ENCODE measurements around the gene PFN1.

The PFN1 gene

DNA sequence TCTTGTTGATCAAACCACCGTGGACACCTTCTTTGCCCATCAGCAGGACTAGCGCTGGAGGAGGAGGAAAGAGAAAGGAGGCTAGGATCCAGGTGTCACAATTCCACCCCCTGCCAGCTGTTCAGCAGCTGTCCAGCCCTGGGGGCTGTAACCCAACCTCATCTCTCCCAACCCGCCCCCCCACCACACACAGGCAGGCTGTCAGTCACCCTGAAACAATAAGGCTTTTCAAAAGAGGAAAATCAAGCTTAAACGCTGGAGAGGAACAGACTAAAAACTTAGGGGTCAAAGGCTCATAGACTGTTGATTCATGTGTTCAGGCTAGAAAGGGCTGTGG is 2.4 kb downstream of the PFN1 start:
- peaks cover 58% of the 10 kb centered on the region for H3K36me3 ChIP-seq (ENCODE audit: low read depth)
- TF ChIP-seq, protein P1, sequence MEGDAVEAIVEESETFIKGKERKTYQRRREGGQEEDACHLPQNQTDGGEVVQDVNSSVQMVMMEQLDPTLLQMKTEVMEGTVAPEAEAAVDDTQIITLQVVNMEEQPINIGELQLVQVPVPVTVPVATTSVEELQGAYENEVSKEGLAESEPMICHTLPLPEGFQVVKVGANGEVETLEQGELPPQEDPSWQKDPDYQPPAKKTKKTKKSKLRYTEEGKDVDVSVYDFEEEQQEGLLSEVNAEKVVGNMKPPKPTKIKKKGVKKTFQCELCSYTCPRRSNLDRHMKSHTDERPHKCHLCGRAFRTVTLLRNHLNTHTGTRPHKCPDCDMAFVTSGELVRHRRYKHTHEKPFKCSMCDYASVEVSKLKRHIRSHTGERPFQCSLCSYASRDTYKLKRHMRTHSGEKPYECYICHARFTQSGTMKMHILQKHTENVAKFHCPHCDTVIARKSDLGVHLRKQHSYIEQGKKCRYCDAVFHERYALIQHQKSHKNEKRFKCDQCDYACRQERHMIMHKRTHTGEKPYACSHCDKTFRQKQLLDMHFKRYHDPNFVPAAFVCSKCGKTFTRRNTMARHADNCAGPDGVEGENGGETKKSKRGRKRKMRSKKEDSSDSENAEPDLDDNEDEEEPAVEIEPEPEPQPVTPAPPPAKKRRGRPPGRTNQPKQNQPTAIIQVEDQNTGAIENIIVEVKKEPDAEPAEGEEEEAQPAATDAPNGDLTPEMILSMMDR (IDR thresholded peaks at IDR 0.05; ENCODE audit: poor library complexity, severe bottlenecking): no peak
- no peaks in the 10 kb centered on the region for H3K9me3 ChIP-seq (ENCODE audit: severe bottlenecking)

DNA sequence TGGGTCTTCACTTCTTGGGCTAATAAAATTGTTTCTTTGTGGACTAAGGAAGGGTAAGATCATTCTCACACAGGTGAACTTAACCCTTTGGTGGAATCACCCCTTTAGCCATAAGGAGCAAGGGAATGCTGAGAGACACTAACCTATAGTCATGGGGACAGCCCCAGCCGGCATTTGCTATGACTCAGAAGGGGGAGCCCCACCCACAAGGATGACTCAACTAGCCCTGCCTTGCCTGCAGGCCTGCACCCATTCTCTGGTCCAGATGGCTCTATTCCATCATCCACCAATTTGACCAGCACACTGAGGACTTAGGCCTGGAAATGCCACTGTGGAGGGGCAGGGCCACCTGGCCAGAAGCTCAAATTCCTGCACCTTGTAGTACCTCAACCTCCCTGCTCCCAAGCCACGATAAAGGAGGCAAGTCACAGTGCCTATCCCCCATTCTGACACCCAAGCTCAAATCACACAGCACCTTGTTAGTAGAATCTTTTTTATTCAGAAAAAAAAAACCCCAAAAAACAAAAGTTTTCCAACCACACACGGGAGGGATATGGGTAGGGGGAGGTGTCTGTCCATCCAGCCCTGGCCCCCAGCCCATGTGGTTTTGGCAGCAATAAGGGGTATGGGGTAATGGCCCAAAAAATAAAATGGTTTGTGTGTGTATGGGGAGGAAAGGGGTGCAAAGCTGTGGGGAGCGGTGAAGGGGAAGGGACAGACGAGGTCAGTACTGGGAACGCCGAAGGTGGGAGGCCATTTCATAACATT is 3.0 kb downstream of the PFN1 start:
- Histone ChIP-seq H3K4me3 (ENCODE audit: severe bottlenecking) (no peak overlapping the region), H3K36me3 (ENCODE audit: low read depth) (peaks cover 58% of the 10 kb centered on the region)
- peak; percentile 60 for ATAC-seq (ENCODE audit: low read depth)

More for the DNA sequence above, 2.4 kb downstream of the PFN1 start:
- no peaks in the 10 kb centered on the region for H3K27me3 ChIP-seq (ENCODE audit: insufficient read depth, poor library complexity, severe bottlenecking)
- peaks cover 29% of the 10 kb centered on the region for H3K4me1 ChIP-seq (ENCODE audit: insufficient read depth, poor library complexity, severe bottlenecking)
- ATAC-seq (ENCODE audit: low read depth) (no peak), DNase-seq (ENCODE audit: low spot score) (no peak)
- peak overlapping the region; percentile 99 for H3K27ac ChIP-seq (ENCODE audit: poor library complexity, severe bottlenecking)
- peak overlapping the region; percentile 88 for H3K4me3 ChIP-seq (ENCODE audit: severe bottlenecking)

DNA sequence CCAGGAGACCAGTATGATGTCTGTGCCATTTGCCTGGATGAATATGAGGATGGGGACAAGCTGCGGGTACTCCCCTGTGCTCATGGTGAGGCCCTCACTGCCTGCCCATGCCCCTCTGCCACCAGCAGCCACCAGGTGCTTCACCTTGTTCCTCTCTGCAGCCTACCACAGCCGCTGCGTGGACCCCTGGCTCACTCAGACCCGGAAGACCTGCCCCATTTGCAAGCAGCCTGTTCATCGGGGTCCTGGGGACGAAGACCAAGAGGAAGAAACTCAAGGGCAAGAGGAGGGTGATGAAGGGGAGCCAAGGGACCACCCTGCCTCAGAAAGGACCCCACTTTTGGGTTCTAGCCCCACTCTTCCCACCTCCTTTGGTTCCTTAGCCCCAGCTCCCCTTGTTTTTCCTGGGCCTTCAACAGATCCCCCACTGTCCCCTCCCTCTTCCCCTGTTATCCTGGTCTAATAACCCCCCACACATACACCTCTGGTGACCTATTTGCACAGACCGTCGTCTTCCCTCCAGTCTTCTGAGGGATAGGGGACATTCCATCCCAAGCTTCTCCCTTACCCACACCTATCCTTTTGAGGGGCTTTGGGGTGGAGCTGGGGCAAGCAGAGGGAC is 3.7 kb downstream of the PFN1 start:
- Histone ChIP-seq H3K27me3 (ENCODE audit: insufficient read depth, poor library complexity, severe bottlenecking) (no peaks in the 10 kb centered on the region), H3K4me1 (ENCODE audit: insufficient read depth, poor library complexity, severe bottlenecking) (peaks cover 29% of the 10 kb centered on the region), H3K9me3 (ENCODE audit: severe bottlenecking) (no peaks in the 10 kb centered on the region), H3K4me3 (ENCODE audit: severe bottlenecking) (no peak overlapping the region), H3K27ac (ENCODE audit: poor library complexity, severe bottlenecking) (peak overlapping the region; percentile 99), H3K36me3 (ENCODE audit: low read depth) (peaks cover 58% of the 10 kb centered on the region)
- ATAC-seq (ENCODE audit: low read depth) (no peak), DNase-seq (ENCODE audit: low spot score) (no peak)
- TF ChIP-seq, protein P1 (IDR thresholded peaks at IDR 0.05; ENCODE audit: poor library complexity, severe bottlenecking): no peak

More for the DNA sequence above, 3.0 kb downstream of the PFN1 start:
- no peaks in the 10 kb centered on the region for H3K27me3 ChIP-seq (ENCODE audit: insufficient read depth, poor library complexity, severe bottlenecking)
- H3K4me1 ChIP-seq (ENCODE audit: insufficient read depth, poor library complexity, severe bottlenecking): peaks cover 29% of the 10 kb centered on the region
- TF ChIP-seq, protein P1 (IDR thresholded peaks at IDR 0.05; ENCODE audit: poor library complexity, severe bottlenecking): no peak
- no peaks in the 10 kb centered on the region for H3K9me3 ChIP-seq (ENCODE audit: severe bottlenecking)
- DNase-seq (ENCODE audit: low spot score): peak; percentile 92
- H3K27ac ChIP-seq (ENCODE audit: poor library complexity, severe bottlenecking): peak overlapping the region; percentile 99

DNA sequence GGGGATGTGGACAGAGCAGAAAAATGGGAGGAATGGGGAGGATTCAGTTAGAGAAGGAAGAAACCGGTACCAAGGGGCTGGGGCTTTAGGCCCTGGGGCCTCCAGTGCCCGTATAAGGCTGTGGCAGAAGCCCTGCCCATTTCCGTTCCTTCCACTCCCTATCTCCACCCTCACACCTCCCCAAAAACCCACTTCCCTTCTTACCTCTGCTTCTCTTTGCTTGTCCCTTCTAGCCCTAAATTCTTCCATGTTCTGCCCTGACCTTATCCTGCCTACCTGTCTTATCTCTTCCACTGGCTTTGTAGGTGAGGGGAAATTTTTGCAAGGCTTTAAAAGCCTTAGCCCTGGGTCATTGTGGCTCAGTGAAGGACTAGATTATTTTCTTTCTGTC is 4.2 kb downstream of the PFN1 start:
- DNase-seq (ENCODE audit: low spot score) (no peak), ATAC-seq (ENCODE audit: low read depth) (no peak)
- Histone ChIP-seq H3K27me3 (ENCODE audit: insufficient read depth, poor library complexity, severe bottlenecking) (no peaks in the 10 kb centered on the region), H3K36me3 (ENCODE audit: low read depth) (peaks cover 58% of the 10 kb centered on the region), H3K4me1 (ENCODE audit: insufficient read depth, poor library complexity, severe bottlenecking) (peaks cover 29% of the 10 kb centered on the region), H3K27ac (ENCODE audit: poor library complexity, severe bottlenecking) (peak overlapping the region; percentile 99), H3K4me3 (ENCODE audit: severe bottlenecking) (no peak overlapping the region), H3K9me3 (ENCODE audit: severe bottlenecking) (no peaks in the 10 kb centered on the region)
- TF ChIP-seq, protein P1 (IDR thresholded peaks at IDR 0.05; ENCODE audit: poor library complexity, severe bottlenecking): no peak
